GM23338 (cell line): ENCODE results near the gene ASXL3. TPM values are rescaled to one million over a fixed set of nuclear protein-coding genes. Genes with fewer than 3 reads are reported as not detected.

Experiments
- ATAC-seq: fragments of 200-7000 bp; cut with Tn5 transposase; 3 replicates; pipeline ENCODE4 v1.9.1; 2020
- DNase-seq: peaks from one replicate; pipeline ENCODE4 v3.0.0-alpha.2; 2015; ENCODE audit warnings: low spot score
- H2AFZ ChIP-seq: fragments of 200-600 bp; sonication (generic); 2 replicates; pipeline ENCODE4 v1.8.0; 2016; ENCODE audit warnings: antibody characterized with exemption, mild to moderate bottlenecking, moderate library complexity
- H3F3A ChIP-seq: fragments of 200-600 bp; sonication (generic); replicated peaks from 2 replicates; pipeline ENCODE4 v1.8.0; 2017; ENCODE audit warnings: antibody characterized with exemption, mixed run types, low read depth
- H3K27ac ChIP-seq: fragments of 200-600 bp; sonication (generic); 2 replicates; pipeline ENCODE4 v1.6.1; 2016; ENCODE audit warnings: low read depth
- H3K27me3 ChIP-seq: fragments of 200-600 bp; sonication (generic); 2 replicates; pipeline ENCODE4 v1.8.0; 2016; ENCODE audit warnings: mild to moderate bottlenecking, mixed run types, moderate library complexity; ENCODE audit not compliant: insufficient read depth
- H3K36me3 ChIP-seq: fragments of 200-600 bp; sonication (generic); 2 replicates; pipeline ENCODE4 v1.8.0; 2016; ENCODE audit warnings: mild to moderate bottlenecking; ENCODE audit not compliant: insufficient read depth
- H3K4me1 ChIP-seq: fragments of 200-600 bp; sonication (generic); 2 replicates; pipeline ENCODE4 v1.8.0; 2016; ENCODE audit warnings: mild to moderate bottlenecking, moderate library complexity; ENCODE audit not compliant: insufficient read depth
- H3K4me2 ChIP-seq: fragments of 200-600 bp; sonication (generic); 2 replicates; pipeline ENCODE4 v1.7.1; 2017; ENCODE audit warnings: mixed run types
- H3K4me3 ChIP-seq: fragments of 200-600 bp; sonication (generic); 2 replicates; pipeline ENCODE4 v1.6.1; 2016; ENCODE audit warnings: mixed run types
- H3K79me2 ChIP-seq: fragments of 200-600 bp; sonication (generic); replicated peaks from 2 replicates; pipeline ENCODE4 v1.8.0; 2017; ENCODE audit warnings: mild to moderate bottlenecking; ENCODE audit not compliant: insufficient read depth
- H3K9me2 ChIP-seq: fragments of 200-600 bp; sonication (generic); 2 replicates; pipeline ENCODE4 v1.8.0; 2017; ENCODE audit not compliant: insufficient read depth
- H4K20me1 ChIP-seq: fragments of 200-600 bp; sonication (generic); replicated peaks from 2 replicates; pipeline ENCODE4 v1.8.0; 2017; ENCODE audit warnings: mild to moderate bottlenecking; ENCODE audit not compliant: insufficient read depth
- H3K27ac Mint-ChIP-seq: 2 replicates; pipeline ENCODE4 v1.8.0; 2020; ENCODE audit warnings: inconsistent platforms, mild to moderate bottlenecking, moderate library complexity, mixed read lengths
- H3K27me3 Mint-ChIP-seq: 3 replicates; pipeline ENCODE4 v1.8.0; 2022; ENCODE audit warnings: low read depth, mild to moderate bottlenecking, moderate library complexity, mixed read lengths, inconsistent platforms; ENCODE audit not compliant: insufficient read depth, poor library complexity
- H3K36me3 Mint-ChIP-seq: 3 replicates; pipeline ENCODE4 v1.8.0; 2021; ENCODE audit warnings: low read depth, mild to moderate bottlenecking, inconsistent platforms, moderate library complexity, mixed read lengths
- H3K4me1 Mint-ChIP-seq: 3 replicates; pipeline ENCODE4 v1.8.0; 2020; ENCODE audit warnings: mild to moderate bottlenecking, inconsistent platforms, mixed read lengths
- H3K4me3 Mint-ChIP-seq: 3 replicates; pipeline ENCODE4 v1.8.0; 2021; ENCODE audit warnings: moderate library complexity, mild to moderate bottlenecking, inconsistent platforms, mixed read lengths
- H3K9me3 Mint-ChIP-seq: 3 replicates; pipeline ENCODE4 v1.8.0; 2020; ENCODE audit warnings: moderate library complexity, mild to moderate bottlenecking, inconsistent platforms, mixed read lengths
- CREB1 ChIP-seq: fragments of 250-450 bp; sonication (Bioruptor Pico); IDR thresholded peaks from 2 replicates; pipeline ENCODE4 v1.5.0; 2020; ENCODE audit warnings: low read depth, mild to moderate bottlenecking, moderate library complexity
- CTCF ChIP-seq, 2 experiments: fragments of 200-600 bp in 1 of 2; sonication (generic) in 1 of 2; conservative IDR thresholded peaks; 2 replicates each; pipeline versions ENCODE4 v1.5.1 to v1.6.1; 2016 to 2017; ENCODE audit warnings: antibody characterized with exemption in 2 of 2, low read depth in 2 of 2, mild to moderate bottlenecking in 2 of 2, moderate library complexity in 1 of 2
- EZH2phosphoT487 ChIP-seq: fragments of 200-600 bp; sonication (generic); IDR thresholded peaks from one replicate; pipeline ENCODE4 v1.8.1; 2018; ENCODE audit warnings: antibody characterized with exemption; ENCODE audit not compliant: unreplicated experiment
- NANOG ChIP-seq: IDR thresholded peaks from 2 replicates; pipeline ENCODE4 v1.6.1; 2016; ENCODE audit warnings: antibody characterized with exemption, borderline replicate concordance
- POLR2AphosphoS5 ChIP-seq: IDR thresholded peaks from 2 replicates; pipeline ENCODE4 v1.6.1; 2016; ENCODE audit warnings: antibody characterized with exemption, low read depth
- ZNF331 ChIP-seq: fragments of 250-450 bp; sonication (Bioruptor Pico); IDR thresholded peaks from 2 replicates; pipeline ENCODE4 v1.5.0; 2020; ENCODE audit warnings: low read depth, mild to moderate bottlenecking, moderate library complexity
- polyA plus RNA-seq: library from polyadenylated mRNA; unstranded; fragments of >200 nt; fragmentation: Nextera tagmentation; extraction: Ambion mirVana; gene quantifications from 2 replicates; pipeline ENCODE4 v1.2.1, GENCODE V29; 2016
- total RNA-seq: library from RNA; depleted of rRNA; stranded (reverse); fragments of >200 nt; shearing (Covaris generic); gene quantifications from 2 replicates; pipeline ENCODE4 v1.2.3, GENCODE V29; 2014
- TF ChIP-seq, protein P1 (sequence below): IDR thresholded peaks from one replicate; pipeline ENCODE4 v1.6.1; 2018; ENCODE audit warnings: antibody characterized with exemption; ENCODE audit not compliant: unreplicated experiment
- TF ChIP-seq, protein P2 (sequence below): fragments of 250-450 bp; sonication (Bioruptor Pico); IDR thresholded peaks from 2 replicates; pipeline ENCODE4 v1.5.0; 2020; ENCODE audit warnings: mild to moderate bottlenecking, moderate library complexity

ASXL3 gene
- total and polyA plus RNA-seq, 2 experiments from 2014 or later, result 0.23 to 1.4 TPM

- Histone ChIP-seq H3K9me2 (no peaks in the 10 kb centered on the region; the same call in 1 of the 2 replicates), H3K4me1 (no peaks in the 10 kb centered on the region), H3K4me3 (no peak overlapping the region), H2AFZ (no peak overlapping the region), H3K4me2 (no peak overlapping the region), H3F3A (no peaks in the 10 kb centered on the region), H4K20me1 (no peaks in the 10 kb centered on the region), H3K79me2 (no peaks in the 10 kb centered on the region), H3K27ac (no peak overlapping the region), H3K27me3 (no peaks in the 10 kb centered on the region), H3K36me3 (no peaks in the 10 kb centered on the region)
- ATAC-seq (no peak), DNase-seq (peak; percentile 10)
- Mint-ChIP-seq H3K36me3 (no peaks in the 10 kb centered on the region), H3K4me1 (no peaks in the 10 kb centered on the region), H3K27ac (peak overlapping the region; percentile 67; the same call in 1 of the 2 replicates), H3K27me3 (peaks cover 2% of the 10 kb centered on the region), H3K9me3 (no peaks in the 10 kb centered on the region), H3K4me3 (no peak overlapping the region)
- TF ChIP-seq, protein P1, sequence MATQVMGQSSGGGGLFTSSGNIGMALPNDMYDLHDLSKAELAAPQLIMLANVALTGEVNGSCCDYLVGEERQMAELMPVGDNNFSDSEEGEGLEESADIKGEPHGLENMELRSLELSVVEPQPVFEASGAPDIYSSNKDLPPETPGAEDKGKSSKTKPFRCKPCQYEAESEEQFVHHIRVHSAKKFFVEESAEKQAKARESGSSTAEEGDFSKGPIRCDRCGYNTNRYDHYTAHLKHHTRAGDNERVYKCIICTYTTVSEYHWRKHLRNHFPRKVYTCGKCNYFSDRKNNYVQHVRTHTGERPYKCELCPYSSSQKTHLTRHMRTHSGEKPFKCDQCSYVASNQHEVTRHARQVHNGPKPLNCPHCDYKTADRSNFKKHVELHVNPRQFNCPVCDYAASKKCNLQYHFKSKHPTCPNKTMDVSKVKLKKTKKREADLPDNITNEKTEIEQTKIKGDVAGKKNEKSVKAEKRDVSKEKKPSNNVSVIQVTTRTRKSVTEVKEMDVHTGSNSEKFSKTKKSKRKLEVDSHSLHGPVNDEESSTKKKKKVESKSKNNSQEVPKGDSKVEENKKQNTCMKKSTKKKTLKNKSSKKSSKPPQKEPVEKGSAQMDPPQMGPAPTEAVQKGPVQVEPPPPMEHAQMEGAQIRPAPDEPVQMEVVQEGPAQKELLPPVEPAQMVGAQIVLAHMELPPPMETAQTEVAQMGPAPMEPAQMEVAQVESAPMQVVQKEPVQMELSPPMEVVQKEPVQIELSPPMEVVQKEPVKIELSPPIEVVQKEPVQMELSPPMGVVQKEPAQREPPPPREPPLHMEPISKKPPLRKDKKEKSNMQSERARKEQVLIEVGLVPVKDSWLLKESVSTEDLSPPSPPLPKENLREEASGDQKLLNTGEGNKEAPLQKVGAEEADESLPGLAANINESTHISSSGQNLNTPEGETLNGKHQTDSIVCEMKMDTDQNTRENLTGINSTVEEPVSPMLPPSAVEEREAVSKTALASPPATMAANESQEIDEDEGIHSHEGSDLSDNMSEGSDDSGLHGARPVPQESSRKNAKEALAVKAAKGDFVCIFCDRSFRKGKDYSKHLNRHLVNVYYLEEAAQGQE, result no peak
- TF ChIP-seq ZNF331 (no peak), CREB1 (CRISPR knock-in tag) (no peak), EZH2phosphoT487 (no peak), NANOG (no peak), CTCF (conservative IDR thresholded peaks at IDR 0.05; ENCODE audit: low read depth in 2 of 2) (no peak), POLR2AphosphoS5 (no peak)
- TF ChIP-seq, protein P2, sequence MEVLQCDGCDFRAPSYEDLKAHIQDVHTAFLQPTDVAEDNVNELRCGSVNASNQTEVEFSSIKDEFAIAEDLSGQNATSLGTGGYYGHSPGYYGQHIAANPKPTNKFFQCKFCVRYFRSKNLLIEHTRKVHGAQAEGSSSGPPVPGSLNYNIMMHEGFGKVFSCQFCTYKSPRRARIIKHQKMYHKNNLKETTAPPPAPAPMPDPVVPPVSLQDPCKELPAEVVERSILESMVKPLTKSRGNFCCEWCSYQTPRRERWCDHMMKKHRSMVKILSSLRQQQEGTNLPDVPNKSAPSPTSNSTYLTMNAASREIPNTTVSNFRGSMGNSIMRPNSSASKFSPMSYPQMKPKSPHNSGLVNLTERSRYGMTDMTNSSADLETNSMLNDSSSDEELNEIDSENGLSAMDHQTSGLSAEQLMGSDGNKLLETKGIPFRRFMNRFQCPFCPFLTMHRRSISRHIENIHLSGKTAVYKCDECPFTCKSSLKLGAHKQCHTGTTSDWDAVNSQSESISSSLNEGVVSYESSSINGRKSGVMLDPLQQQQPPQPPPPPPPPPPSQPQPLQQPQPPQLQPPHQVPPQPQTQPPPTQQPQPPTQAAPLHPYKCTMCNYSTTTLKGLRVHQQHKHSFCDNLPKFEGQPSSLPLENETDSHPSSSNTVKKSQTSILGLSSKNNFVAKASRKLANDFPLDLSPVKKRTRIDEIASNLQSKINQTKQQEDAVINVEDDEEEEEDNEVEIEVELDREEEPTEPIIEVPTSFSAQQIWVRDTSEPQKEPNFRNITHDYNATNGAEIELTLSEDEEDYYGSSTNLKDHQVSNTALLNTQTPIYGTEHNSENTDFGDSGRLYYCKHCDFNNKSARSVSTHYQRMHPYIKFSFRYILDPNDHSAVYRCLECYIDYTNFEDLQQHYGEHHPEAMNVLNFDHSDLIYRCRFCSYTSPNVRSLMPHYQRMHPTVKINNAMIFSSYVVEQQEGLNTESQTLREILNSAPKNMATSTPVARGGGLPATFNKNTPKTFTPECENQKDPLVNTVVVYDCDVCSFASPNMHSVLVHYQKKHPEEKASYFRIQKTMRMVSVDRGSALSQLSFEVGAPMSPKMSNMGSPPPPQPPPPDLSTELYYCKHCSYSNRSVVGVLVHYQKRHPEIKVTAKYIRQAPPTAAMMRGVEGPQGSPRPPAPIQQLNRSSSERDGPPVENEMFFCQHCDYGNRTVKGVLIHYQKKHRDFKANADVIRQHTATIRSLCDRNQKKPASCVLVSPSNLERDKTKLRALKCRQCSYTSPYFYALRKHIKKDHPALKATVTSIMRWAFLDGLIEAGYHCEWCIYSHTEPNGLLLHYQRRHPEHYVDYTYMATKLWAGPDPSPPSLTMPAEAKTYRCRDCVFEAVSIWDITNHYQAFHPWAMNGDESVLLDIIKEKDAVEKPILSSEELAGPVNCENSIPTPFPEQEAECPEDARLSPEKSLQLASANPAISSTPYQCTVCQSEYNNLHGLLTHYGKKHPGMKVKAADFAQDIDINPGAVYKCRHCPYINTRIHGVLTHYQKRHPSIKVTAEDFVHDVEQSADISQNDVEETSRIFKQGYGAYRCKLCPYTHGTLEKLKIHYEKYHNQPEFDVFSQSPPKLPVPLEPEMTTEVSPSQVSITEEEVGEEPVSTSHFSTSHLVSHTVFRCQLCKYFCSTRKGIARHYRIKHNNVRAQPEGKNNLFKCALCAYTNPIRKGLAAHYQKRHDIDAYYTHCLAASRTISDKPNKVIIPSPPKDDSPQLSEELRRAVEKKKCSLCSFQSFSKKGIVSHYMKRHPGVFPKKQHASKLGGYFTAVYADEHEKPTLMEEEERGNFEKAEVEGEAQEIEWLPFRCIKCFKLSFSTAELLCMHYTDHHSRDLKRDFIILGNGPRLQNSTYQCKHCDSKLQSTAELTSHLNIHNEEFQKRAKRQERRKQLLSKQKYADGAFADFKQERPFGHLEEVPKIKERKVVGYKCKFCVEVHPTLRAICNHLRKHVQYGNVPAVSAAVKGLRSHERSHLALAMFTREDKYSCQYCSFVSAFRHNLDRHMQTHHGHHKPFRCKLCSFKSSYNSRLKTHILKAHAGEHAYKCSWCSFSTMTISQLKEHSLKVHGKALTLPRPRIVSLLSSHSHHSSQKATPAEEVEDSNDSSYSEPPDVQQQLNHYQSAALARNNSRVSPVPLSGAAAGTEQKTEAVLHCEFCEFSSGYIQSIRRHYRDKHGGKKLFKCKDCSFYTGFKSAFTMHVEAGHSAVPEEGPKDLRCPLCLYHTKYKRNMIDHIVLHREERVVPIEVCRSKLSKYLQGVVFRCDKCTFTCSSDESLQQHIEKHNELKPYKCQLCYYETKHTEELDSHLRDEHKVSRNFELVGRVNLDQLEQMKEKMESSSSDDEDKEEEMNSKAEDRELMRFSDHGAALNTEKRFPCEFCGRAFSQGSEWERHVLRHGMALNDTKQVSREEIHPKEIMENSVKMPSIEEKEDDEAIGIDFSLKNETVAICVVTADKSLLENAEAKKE (CRISPR knock-in tag), result no peak
Observed at GRCh38 chr18:33716061-33716683, 138.2 kb downstream of the ASXL3 start.
